Immature natural killer cell (primary cell): Measurements from ENCODE around the gene FBLN2. TPM values are rescaled to one million over a fixed set of nuclear protein-coding genes. Genes with fewer than 3 reads are reported as not detected.
"Not testable (repeated sequence)": the region's sequence is repeated elsewhere in the genome, so short reads cannot be mapped to it uniquely, and the experiment has no call there.

Source experiments
- DNase-seq, 3 donors: peaks; one replicate each; pipeline ENCODE4 v3.0.0; 2022; ENCODE audit warnings: mixed read lengths in 1 of 3
- H3K27ac Mint-ChIP-seq, 6 donors: one replicate each; pipeline ENCODE4 v1.8.0; 2020; ENCODE audit warnings: mixed read lengths in 6 of 6, mild to moderate bottlenecking in 5 of 6, inconsistent platforms in 4 of 6, moderate library complexity in 3 of 6
- H3K27me3 Mint-ChIP-seq, 3 donors: one replicate each; pipeline ENCODE4 v1.8.0; 2020 to 2021; ENCODE audit warnings: low read depth in 3 of 3, mild to moderate bottlenecking in 3 of 3, mixed read lengths in 3 of 3, moderate library complexity in 3 of 3, inconsistent platforms in 1 of 3
- H3K36me3 Mint-ChIP-seq, 3 donors: one replicate each; pipeline ENCODE4 v1.8.0; 2020; ENCODE audit warnings: mixed read lengths in 3 of 3, inconsistent platforms in 2 of 3, mild to moderate bottlenecking in 2 of 3
- H3K4me1 Mint-ChIP-seq, 2 donors: one replicate each; pipeline ENCODE4 v1.8.0; 2020; ENCODE audit warnings: inconsistent platforms in 2 of 2, mild to moderate bottlenecking in 2 of 2, mixed read lengths in 2 of 2, moderate library complexity in 1 of 2
- H3K4me3 Mint-ChIP-seq, 5 donors: one replicate each; pipeline ENCODE4 v1.8.0; 2020; ENCODE audit warnings: mild to moderate bottlenecking in 5 of 5, mixed read lengths in 5 of 5, inconsistent platforms in 3 of 5, moderate library complexity in 3 of 5
- H3K9me3 Mint-ChIP-seq, 6 donors: one replicate each; pipeline ENCODE4 v1.8.0; 2020; ENCODE audit warnings: mild to moderate bottlenecking in 6 of 6, mixed read lengths in 6 of 6, inconsistent platforms in 4 of 6, moderate library complexity in 3 of 6
- polyA plus RNA-seq, 3 donors: library from polyadenylated mRNA; unstranded; fragments of 300-500 nt; fragmentation: Illumina TruSeq; gene quantifications; one replicate each; pipeline ENCODE4 v1.2.3, GENCODE V29; 2021

FBLN2 gene
- polyA plus RNA-seq, 3 donors from 2014 or later: 1.8 to 2.5 (median 2.2) TPM

- no peaks in the 10 kb centered on the region for H3K9me3 Mint-ChIP-seq
- no peaks in the 10 kb centered on the region for H3K4me1 Mint-ChIP-seq
- H3K27ac Mint-ChIP-seq: no peak overlapping the region
- DNase-seq: no peak
- H3K36me3 Mint-ChIP-seq: no peaks in the 10 kb centered on the region
- peaks cover 0 to 2% (median 0%) of the 10 kb centered on the region in 3 donors for H3K27me3 Mint-ChIP-seq
- H3K4me3 Mint-ChIP-seq: no peak overlapping the region
These were observed 29.7 kb upstream of the FBLN2 start for GRCh38 chr3:13519006-13519791.

- no peaks in the 10 kb centered on the region for H3K9me3 Mint-ChIP-seq
- no peak for DNase-seq
- H3K27me3 Mint-ChIP-seq: peaks cover 0 to 2% (median 0%) of the 10 kb centered on the region in 3 donors
- no peak overlapping the region for H3K27ac Mint-ChIP-seq
- H3K36me3 Mint-ChIP-seq: no peaks in the 10 kb centered on the region
- H3K4me3 Mint-ChIP-seq: no peak overlapping the region
- H3K4me1 Mint-ChIP-seq: no peaks in the 10 kb centered on the region
These were observed 28.5 kb upstream of the FBLN2 start for GRCh38 chr3:13520326-13520880.

- DNase-seq: no peak
- Mint-ChIP-seq H3K9me3 (no peaks in the 10 kb centered on the region), H3K27me3 (peaks cover 0 to 2% (median 0%) of the 10 kb centered on the region in 3 donors), H3K27ac (no peak overlapping the region), H3K4me1 (no peaks in the 10 kb centered on the region), H3K4me3 (no peak overlapping the region), H3K36me3 (no peaks in the 10 kb centered on the region)
These were observed 27.6 kb upstream of the FBLN2 start for GRCh38 chr3:13521309-13521708.

DNA sequence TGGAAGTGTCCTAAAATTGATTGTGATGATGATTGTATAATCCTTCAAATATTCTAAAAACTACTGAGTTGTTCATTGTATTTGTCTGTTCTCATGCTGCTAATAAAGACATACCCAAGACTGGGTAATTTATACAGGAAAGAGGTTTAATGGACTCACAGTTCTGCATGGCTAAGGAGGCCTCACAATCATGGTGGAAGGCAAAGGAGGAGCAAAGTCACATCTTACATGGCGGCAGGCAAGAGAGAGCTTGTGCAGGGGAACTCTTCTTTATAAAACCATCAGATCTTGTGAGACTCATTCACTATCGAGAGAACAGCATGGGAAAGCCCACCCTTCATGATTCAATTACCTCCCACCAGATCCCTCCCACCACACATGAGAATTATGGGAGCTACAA is 27.2 kb upstream of the FBLN2 start:
- not testable (repeated sequence) for H3K4me3 Mint-ChIP-seq, H3K27me3 Mint-ChIP-seq, H3K27ac Mint-ChIP-seq, H3K36me3 Mint-ChIP-seq, H3K9me3 Mint-ChIP-seq, DNase-seq, H3K4me1 Mint-ChIP-seq

DNA sequence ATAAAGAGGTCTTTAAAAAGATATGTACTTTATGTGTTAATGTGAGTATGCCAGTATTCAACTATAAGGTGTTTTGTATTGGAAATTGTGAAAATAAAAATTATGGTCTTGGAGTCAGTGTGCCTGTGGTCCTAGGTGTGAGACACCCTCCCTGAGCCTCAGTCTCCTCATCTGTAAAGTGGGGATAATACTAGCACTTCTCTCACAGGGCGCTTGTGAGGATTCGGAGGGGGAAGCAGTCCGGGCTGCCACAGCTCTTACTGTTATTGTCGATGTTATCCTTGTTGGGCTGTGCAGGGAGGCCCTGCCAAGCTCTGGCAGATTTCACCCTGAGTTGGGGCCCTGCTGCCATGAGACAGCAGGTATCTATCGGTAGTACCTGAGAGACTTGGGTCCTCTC is 26.7 kb upstream of the FBLN2 start:
- peaks cover 0 to 2% (median 0%) of the 10 kb centered on the region in 3 donors for H3K27me3 Mint-ChIP-seq
- H3K9me3 Mint-ChIP-seq: no peaks in the 10 kb centered on the region
- H3K4me3 Mint-ChIP-seq: no peak overlapping the region
- no peak overlapping the region for H3K27ac Mint-ChIP-seq
- no peak for DNase-seq
- H3K36me3 Mint-ChIP-seq: no peaks in the 10 kb centered on the region
- no peaks in the 10 kb centered on the region for H3K4me1 Mint-ChIP-seq

GRCh38 chr3:13524979-13525669 is 23.8 kb upstream of the FBLN2 start:
- H3K27me3 Mint-ChIP-seq: peaks cover 2% of the 10 kb centered on the region in 3 donors
- no peaks in the 10 kb centered on the region for H3K9me3 Mint-ChIP-seq
- no peaks in the 10 kb centered on the region for H3K4me1 Mint-ChIP-seq
- no peak for DNase-seq
- no peak overlapping the region for H3K4me3 Mint-ChIP-seq
- H3K27ac Mint-ChIP-seq: no peak overlapping the region
- H3K36me3 Mint-ChIP-seq: no peaks in the 10 kb centered on the region

- no peak for DNase-seq
- no peak overlapping the region for H3K27ac Mint-ChIP-seq
- no peaks in the 10 kb centered on the region for H3K9me3 Mint-ChIP-seq
- peaks cover 2 to 4% (median 2%) of the 10 kb centered on the region in 3 donors for H3K27me3 Mint-ChIP-seq
- H3K4me1 Mint-ChIP-seq: no peaks in the 10 kb centered on the region
- no peaks in the 10 kb centered on the region for H3K36me3 Mint-ChIP-seq
- no peak overlapping the region for H3K4me3 Mint-ChIP-seq
These were observed 22.9 kb upstream of the FBLN2 start for GRCh38 chr3:13525827-13526625.

- Mint-ChIP-seq H3K27ac (no peak overlapping the region), H3K9me3 (no peaks in the 10 kb centered on the region), H3K27me3 (peaks cover 2 to 4% (median 2%) of the 10 kb centered on the region in 3 donors), H3K36me3 (no peaks in the 10 kb centered on the region), H3K4me3 (no peak overlapping the region), H3K4me1 (no peaks in the 10 kb centered on the region)
- DNase-seq: no peak
These were observed 22.3 kb upstream of the FBLN2 start for GRCh38 chr3:13526626-13526949.

GRCh38 chr3:13528217-13528867 is 20.6 kb upstream of the FBLN2 start:
- H3K4me1 Mint-ChIP-seq: no peaks in the 10 kb centered on the region
- H3K4me3 Mint-ChIP-seq: no peak overlapping the region
- no peaks in the 10 kb centered on the region for H3K36me3 Mint-ChIP-seq
- no peak for DNase-seq
- no peaks in the 10 kb centered on the region for H3K9me3 Mint-ChIP-seq
- H3K27ac Mint-ChIP-seq: no peak overlapping the region
- peaks cover 1 to 4% (median 2%) of the 10 kb centered on the region in 3 donors for H3K27me3 Mint-ChIP-seq

GRCh38 chr3:13529196-13530112 is 19.5 kb upstream of the FBLN2 start:
- H3K36me3 Mint-ChIP-seq: no peaks in the 10 kb centered on the region

DNA sequence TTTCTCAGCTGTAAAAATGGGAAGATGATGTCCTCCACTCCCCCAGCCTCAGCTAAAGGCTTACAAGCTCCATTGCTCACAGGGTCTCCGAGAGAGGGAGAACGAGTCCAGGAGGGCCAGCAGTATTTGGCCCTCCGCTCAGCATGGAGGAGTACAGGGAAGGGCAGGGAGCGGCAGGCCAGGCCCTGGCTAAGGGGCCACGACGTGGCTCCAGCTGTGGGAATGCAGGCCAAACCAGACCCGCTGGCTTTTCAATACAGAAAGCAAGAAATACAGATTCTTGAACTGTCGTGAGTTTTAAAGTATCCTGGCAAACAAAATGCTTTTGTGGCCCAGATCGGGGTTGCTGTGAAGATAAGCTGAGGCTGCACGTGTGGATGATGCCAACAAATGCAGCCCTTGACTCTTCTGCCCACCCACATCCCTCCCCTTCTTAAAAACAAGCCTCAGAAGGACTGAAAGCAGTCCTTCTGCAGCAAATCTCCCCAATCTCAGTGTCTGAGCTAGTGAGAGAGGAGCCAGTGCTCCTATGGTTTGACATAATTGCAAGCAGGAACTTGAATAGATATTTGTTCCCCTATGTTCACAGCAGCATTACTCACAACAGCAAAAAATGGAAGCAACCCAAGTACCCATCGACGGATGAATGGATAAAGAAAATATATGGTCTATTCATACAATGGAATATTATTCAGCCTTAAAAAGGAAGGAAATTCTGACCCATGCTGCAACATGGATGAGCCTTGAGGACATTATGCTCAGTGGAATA is 18.5 kb upstream of the FBLN2 start:
- Mint-ChIP-seq H3K4me1 (no peaks in the 10 kb centered on the region), H3K27ac (no peak overlapping the region), H3K36me3 (no peaks in the 10 kb centered on the region), H3K4me3 (no peak overlapping the region), H3K27me3 (peaks cover 2 to 4% (median 3%) of the 10 kb centered on the region in 3 donors), H3K9me3 (no peaks in the 10 kb centered on the region)
- no peak for DNase-seq

More at GRCh38 chr3:13529196-13530112, 19.5 kb upstream of the FBLN2 start:
- DNase-seq: no peak
- no peaks in the 10 kb centered on the region for H3K9me3 Mint-ChIP-seq
- H3K27me3 Mint-ChIP-seq: peaks cover 2 to 4% (median 3%) of the 10 kb centered on the region in 3 donors
- peak overlapping the region in 1 of 6 donors; percentile 50 for H3K27ac Mint-ChIP-seq
- H3K4me3 Mint-ChIP-seq: no peak overlapping the region
- no peaks in the 10 kb centered on the region for H3K4me1 Mint-ChIP-seq

- H3K9me3 Mint-ChIP-seq: no peaks in the 10 kb centered on the region
- DNase-seq: no peak
- no peaks in the 10 kb centered on the region for H3K4me1 Mint-ChIP-seq
- H3K27me3 Mint-ChIP-seq: peaks cover 3 to 8% (median 5%) of the 10 kb centered on the region in 3 donors
- no peak overlapping the region for H3K4me3 Mint-ChIP-seq
- peak overlapping the region in 1 of 6 donors; percentile 12 for H3K27ac Mint-ChIP-seq
- no peaks in the 10 kb centered on the region for H3K36me3 Mint-ChIP-seq
These were observed 16.8 kb upstream of the FBLN2 start for GRCh38 chr3:13532085-13532484.
